PC-3 (cell line): ENCODE data around the gene ERI3. TPM values are rescaled to one million over a fixed set of nuclear protein-coding genes. Genes with fewer than 3 reads are reported as not detected.

Experiments
- ATAC-seq: fragments of 200-7000 bp; cut with Tn5 transposase; 2 replicates; pipeline ENCODE4 v1.9.1; 2020; ENCODE audit warnings: mild to moderate bottlenecking, moderate library complexity
- BruUV-seq: library from RNA; stranded (reverse); fragments of 400-500 nt; replicated peaks from 2 replicates; lab custom pipeline; 2021; lab: Mats Ljungman, UMichigan
- CTCF ChIA-PET: fragments of 300-600 bp; sonication (Branson Sonifier 250); formaldehyde crosslinking; loops from one replicate; lab custom pipeline; 2022; ENCODE audit warnings: antibody characterized with exemption; lab: Charles Lee
- POLR2A ChIA-PET: fragments of 300-600 bp; sonication (Branson Sonifier 250); formaldehyde crosslinking; loops from one replicate; lab custom pipeline; 2022; ENCODE audit warnings: antibody characterized with exemption; ENCODE audit not compliant: unreplicated experiment; lab: Charles Lee
- DNase-seq: peaks from one replicate; pipeline ENCODE4 v3.0.0-alpha.2; 2015
- H2AFZ ChIP-seq: fragments of 300-600 bp; sonication (generic); 2 replicates; pipeline ENCODE4 v1.6.0; 2016; ENCODE audit warnings: antibody characterized with exemption, low read length
- H3F3A ChIP-seq: fragments of 300-600 bp; sonication (generic); one replicate; pipeline ENCODE4 v1.6.0; 2017; ENCODE audit warnings: antibody characterized with exemption, low read length, control low read depth, mild to moderate bottlenecking; ENCODE audit not compliant: unreplicated experiment
- H3K27ac ChIP-seq: fragments of 300-600 bp; sonication (generic); 2 replicates; pipeline ENCODE4 v1.5.1; 2016; ENCODE audit warnings: mild to moderate bottlenecking, low read length
- H3K27me3 ChIP-seq: fragments of 300-600 bp; sonication (generic); 2 replicates; pipeline ENCODE4 v1.6.1; 2016; ENCODE audit warnings: low read length, mixed read lengths
- H3K36me3 ChIP-seq: fragments of 300-600 bp; sonication (generic); 2 replicates; pipeline ENCODE4 v1.6.1; 2016; ENCODE audit warnings: low read depth, mixed run types, low read length, mixed read lengths
- H3K4me1 ChIP-seq: fragments of 300-600 bp; sonication (generic); 2 replicates; pipeline ENCODE4 v1.5.1; 2016; ENCODE audit warnings: low read length; ENCODE audit not compliant: insufficient read depth
- H3K4me2 ChIP-seq: fragments of 300-600 bp; sonication (generic); 2 replicates; pipeline ENCODE4 v1.6.0; 2016; ENCODE audit warnings: low read length
- H3K4me3 ChIP-seq: fragments of 300-600 bp; sonication (generic); 2 replicates; pipeline ENCODE4 v1.5.1; 2016; ENCODE audit warnings: mild to moderate bottlenecking, low read length, mixed read lengths
- H3K79me2 ChIP-seq: fragments of 300-600 bp; sonication (generic); 2 replicates; pipeline ENCODE4 v1.6.1; 2017; ENCODE audit warnings: low read length, mixed read lengths
- H3K9ac ChIP-seq: fragments of 300-600 bp; sonication (generic); 2 replicates; pipeline ENCODE4 v1.6.0; 2016; ENCODE audit warnings: mild to moderate bottlenecking, low read length
- H3K9me2 ChIP-seq: fragments of 300-600 bp; sonication (generic); replicated peaks from 2 replicates; pipeline ENCODE4 v1.6.1; 2016; ENCODE audit warnings: mixed run types, low read length, mixed read lengths
- H3K9me3 ChIP-seq: fragments of 300-600 bp; sonication (generic); 2 replicates; pipeline ENCODE4 v1.6.1; 2016; ENCODE audit warnings: low read length, mixed read lengths
- H4K20me1 ChIP-seq: fragments of 300-600 bp; sonication (generic); 2 replicates; pipeline ENCODE4 v1.6.1; 2016; ENCODE audit warnings: low read length, mixed read lengths
- CTCF ChIP-seq: fragments of 300-600 bp; sonication (generic); conservative IDR thresholded peaks from 2 replicates; pipeline ENCODE4 v1.5.1; 2017; ENCODE audit warnings: antibody characterized with exemption, low read depth, mild to moderate bottlenecking, low read length
- EZH2 ChIP-seq: fragments of 300-600 bp; sonication (generic); IDR thresholded peaks from one replicate; pipeline ENCODE4 v1.6.1; 2017; ENCODE audit warnings: antibody characterized with exemption, mild to moderate bottlenecking, low read length; ENCODE audit not compliant: unreplicated experiment
- EZH2phosphoT487 ChIP-seq: fragments of 300-600 bp; sonication (generic); IDR thresholded peaks from 2 replicates; pipeline ENCODE4 v1.6.1; 2018; ENCODE audit warnings: mild to moderate bottlenecking, antibody characterized with exemption, low read length, borderline replicate concordance
- intact Hi-C: fragments of 100-400 bp; cut with micrococcal nuclease; formaldehyde crosslinking; loops from 2 replicates; pipeline ENCODE4 v1.9.0; 2023
- total RNA-seq: library from RNA; depleted of rRNA; stranded (reverse); fragments of >200 nt; gene quantifications from 2 replicates; pipeline ENCODE4 v1.2.3, GENCODE V29; 2014

ERI3 gene
- total RNA-seq, 1 experiment from 2014 or later = 138 TPM

GRCh38 chr1:44221769-44222168, 133.3 kb downstream of the ERI3 start:
- H3F3A ChIP-seq = no peaks in the 10 kb centered on the region
- no peaks in the 10 kb centered on the region for H3K9me2 ChIP-seq
- H3K27ac ChIP-seq = no peak overlapping the region
- no peak for DNase-seq
- no peak overlapping the region for H3K4me2 ChIP-seq
- TF ChIP-seq CTCF (no peak), EZH2phosphoT487 (no peak), EZH2 (no peak)
- H3K9ac ChIP-seq = no peak overlapping the region
- CTCF ChIA-PET = no interaction called here
- H3K4me3 ChIP-seq = no peak overlapping the region
- H3K4me1 ChIP-seq = no peaks in the 10 kb centered on the region
- no TSS peak for BruUV-seq
- no peaks in the 10 kb centered on the region for H3K27me3 ChIP-seq
- H2AFZ ChIP-seq = no peak overlapping the region
- no peaks in the 10 kb centered on the region for H4K20me1 ChIP-seq
- no peaks in the 10 kb centered on the region for H3K9me3 ChIP-seq
- H3K36me3 ChIP-seq = peaks cover 24% of the 10 kb centered on the region; the same call in 1 of the 2 replicates
- intact Hi-C loops = no loop called here
- ATAC-seq = no peak
- no peaks in the 10 kb centered on the region for H3K79me2 ChIP-seq
- POLR2A ChIA-PET = no interaction called here

- Histone ChIP-seq H2AFZ (no peak overlapping the region), H3K9ac (no peak overlapping the region), H3F3A (no peaks in the 10 kb centered on the region), H3K36me3 (peaks cover 27% of the 10 kb centered on the region; the same call in 1 of the 2 replicates), H3K4me1 (no peaks in the 10 kb centered on the region), H3K27me3 (no peaks in the 10 kb centered on the region), H3K4me3 (no peak overlapping the region), H3K9me3 (no peaks in the 10 kb centered on the region), H3K27ac (no peak overlapping the region), H3K9me2 (no peaks in the 10 kb centered on the region), H4K20me1 (no peaks in the 10 kb centered on the region), H3K79me2 (no peaks in the 10 kb centered on the region), H3K4me2 (no peak overlapping the region)
- intact Hi-C loops = no loop called here
- ChIA-PET POLR2A (no interaction called here), CTCF (no interaction called here)
- DNase-seq (no peak), ATAC-seq (no peak)
- BruUV-seq = no TSS peak
- TF ChIP-seq EZH2 = no peak
- no peak for TF ChIP-seq EZH2phosphoT487
- TF ChIP-seq CTCF = no peak
Observed at GRCh38 chr1:44220755-44221154, 134.3 kb downstream of the ERI3 start.

- no peaks in the 10 kb centered on the region for H3F3A ChIP-seq
- H3K27me3 ChIP-seq = no peaks in the 10 kb centered on the region
- H3K27ac ChIP-seq = no peak overlapping the region
- intact Hi-C loops = no loop called here
- no peaks in the 10 kb centered on the region for H3K79me2 ChIP-seq
- no peak overlapping the region for H3K9ac ChIP-seq
- no peak overlapping the region for H3K4me3 ChIP-seq
- H3K9me2 ChIP-seq = no peaks in the 10 kb centered on the region
- no peaks in the 10 kb centered on the region for H3K9me3 ChIP-seq
- ChIA-PET CTCF (interaction anchor here (0.6 kb wide), 1 partner anchor 160 kb away, joined by 4 read pairs; no protein-coding TSS in a partner anchor), POLR2A (no interaction called here)
- no peak for TF ChIP-seq EZH2phosphoT487
- TF ChIP-seq CTCF = no peak
- TF ChIP-seq EZH2 = no peak
- H2AFZ ChIP-seq = no peak overlapping the region
- no TSS peak for BruUV-seq
- ATAC-seq (no peak), DNase-seq (no peak)
- H3K36me3 ChIP-seq = peaks cover 31% of the 10 kb centered on the region; the same call in 1 of the 2 replicates
- no peaks in the 10 kb centered on the region for H4K20me1 ChIP-seq
- no peaks in the 10 kb centered on the region for H3K4me1 ChIP-seq
- no peak overlapping the region for H3K4me2 ChIP-seq
Observed at GRCh38 chr1:44220001-44220751, 134.9 kb downstream of the ERI3 start.
